ENCODE data around the gene SCYGR3.
A peak's percentile ranks its signal among the peaks of the same experiment; 100 is the strongest.

Gene SCYGR3

GRCh38 chr2:227614740-227615139 is at the start of gene SCYGR3:
SCYGR3 (minus strand) TSS chr2:227614840; CDS start chr2:227614840, 0 bp downstream.
- no peak for DNase-seq (ENCODE audit: low spot score)

GRCh38 chr2:227661827-227662226 is 47.2 kb upstream of the SCYGR3 start:
- no peak for DNase-seq (ENCODE audit: low spot score)

- no peak for DNase-seq (ENCODE audit: low spot score)
These were observed 46.5 kb upstream of the SCYGR3 start for GRCh38 chr2:227661025-227661649.

- DNase-seq (ENCODE audit: low spot score) = no peak
These were observed 42.7 kb upstream of the SCYGR3 start for GRCh38 chr2:227657199-227657845.

GRCh38 chr2:227655454-227655853 is 40.8 kb upstream of the SCYGR3 start:
- no peak for DNase-seq (ENCODE audit: low spot score)

GRCh38 chr2:227654426-227654825 is 39.8 kb upstream of the SCYGR3 start:
- DNase-seq (ENCODE audit: low spot score) = no peak

GRCh38 chr2:227653419-227653818 is 38.8 kb upstream of the SCYGR3 start:
- no peak for DNase-seq (ENCODE audit: low spot score)

GRCh38 chr2:227643990-227644551 is 29.4 kb upstream of the SCYGR3 start:
- DNase-seq (ENCODE audit: low spot score) = peak; percentile 1

GRCh38 chr2:227642656-227643055 is 28.0 kb upstream of the SCYGR3 start:
- DNase-seq (ENCODE audit: low spot score) = no peak

GRCh38 chr2:227634201-227634600 is 19.6 kb upstream of the SCYGR3 start:
- DNase-seq (ENCODE audit: low spot score) = no peak

- DNase-seq (ENCODE audit: low spot score) = no peak
These were observed 18.2 kb upstream of the SCYGR3 start for GRCh38 chr2:227632827-227633226.

- DNase-seq (ENCODE audit: low spot score) = no peak
These were observed 15.7 kb upstream of the SCYGR3 start for GRCh38 chr2:227630322-227630721.

- no peak for DNase-seq (ENCODE audit: low spot score)
These were observed 14.8 kb upstream of the SCYGR3 start for GRCh38 chr2:227629435-227629834.

GRCh38 chr2:227627769-227628168 is 13.1 kb upstream of the SCYGR3 start:
- DNase-seq (ENCODE audit: low spot score) = no peak

GRCh38 chr2:227626580-227627151 is 12.0 kb upstream of the SCYGR3 start:
- DNase-seq (ENCODE audit: low spot score) = no peak

- DNase-seq (ENCODE audit: low spot score) = no peak
These were observed 10.8 kb upstream of the SCYGR3 start for GRCh38 chr2:227625420-227625819.

- DNase-seq (ENCODE audit: low spot score) = no peak
These were observed 8.6 kb upstream of the SCYGR3 start for GRCh38 chr2:227623226-227623625.

GRCh38 chr2:227617316-227618230 is 2.9 kb upstream of the SCYGR3 start, which contains the start of gene SCYGR4:
SCYGR4 (plus strand) TSS chr2:227617498; CDS start chr2:227617498, 0 bp downstream.
- DNase-seq (ENCODE audit: low spot score) = no peak

- no peak for DNase-seq (ENCODE audit: low spot score)
These were observed 2.0 kb upstream of the SCYGR3 start for GRCh38 chr2:227616631-227617030.

- no peak for DNase-seq (ENCODE audit: low spot score)
These were observed 1.3 kb upstream of the SCYGR3 start for GRCh38 chr2:227615906-227616305.

GRCh38 chr2:227615181-227615580 is 541 bp upstream of the SCYGR3 start:
- DNase-seq (ENCODE audit: low spot score) = no peak

- no peak for DNase-seq (ENCODE audit: low spot score)
These were observed 394 bp downstream of the SCYGR3 start for GRCh38 chr2:227614246-227614645.
